A549 (cell line): ENCODE measurements around the gene PLEKHA7. TPM values are rescaled to one million over a fixed set of nuclear protein-coding genes. Genes with fewer than 3 reads are reported as not detected.

Experiments used
- ATAC-seq, 2 experiments: fragments of 200-7000 bp in 1 of 2; fragments of >200 bp in 1 of 2; cut with Nextera tagmentation in 1 of 2; cut with Tn5 transposase in 1 of 2; 3 replicates each; pipeline versions ENCODE4 v1.8.0 to v1.9.1; 2018 to 2020; ENCODE audit warnings: mild to moderate bottlenecking in 1 of 2, moderate library complexity in 1 of 2
- CTCF ChIA-PET: fragments of 300-600 bp; sonication (Branson Sonifier 250); formaldehyde crosslinking; extraction: SDS; loops from one replicate; lab custom pipeline; 2021; ENCODE audit warnings: antibody characterized with exemption, inconsistent platforms; lab: Yijun Ruan, JAX
- POLR2A ChIA-PET: fragments of 350-600 bp; formaldehyde crosslinking; extraction: SDS; loops from one replicate; lab custom pipeline; 2021; ENCODE audit warnings: antibody characterized with exemption, inconsistent platforms; lab: Yijun Ruan, JAX
- DNase-seq, 2 experiments: peaks; one replicate each; pipeline versions ENCODE4 v3.0.0 to v3.0.0-alpha.2; 2011 to 2016; ENCODE audit warnings: low read depth in 1 of 2, low spot score in 1 of 2
- FAIRE-seq: peaks from 2 replicates; lab custom pipeline; 2011; peaks lifted over from hg19 to GRCh38; lab: Jason Lieb, UNC
- H3K27ac ChIP-seq, 2 experiments: fragments of >200 bp; sonication (Bioruptor Twin); formaldehyde crosslinking; 3 replicates each; pipeline ENCODE4 v1.5.1; 2016 to 2017
- H3K4me1 ChIP-seq: fragments of >200 bp; sonication (Bioruptor Twin); formaldehyde crosslinking; 3 replicates; pipeline ENCODE4 v1.6.1; 2016
- H3K4me2 ChIP-seq: fragments of >200 bp; sonication (Bioruptor Twin); formaldehyde crosslinking; 3 replicates; pipeline ENCODE4 v1.6.1; 2016
- H3K4me3 ChIP-seq: fragments of >200 bp; sonication (Bioruptor Twin); formaldehyde crosslinking; 3 replicates; pipeline ENCODE4 v1.5.1; 2016
- H3K9me3 ChIP-seq: fragments of >200 bp; sonication (Bioruptor Twin); formaldehyde crosslinking; 3 replicates; pipeline ENCODE4 v1.6.1; 2016
- BHLHE40 ChIP-seq: IDR thresholded peaks from 2 replicates; pipeline ENCODE4 v1.6.1; 2012; ENCODE audit warnings: low read depth, low read length, inconsistent platforms
- CBX2 ChIP-seq: fragments of 200-600 bp; sonication (generic); IDR thresholded peaks from 2 replicates; pipeline ENCODE4 v1.6.1; 2016; ENCODE audit warnings: low read depth, mild to moderate bottlenecking, borderline replicate concordance
- CBX8 ChIP-seq: fragments of 200-600 bp; sonication (generic); IDR thresholded peaks from 2 replicates; pipeline ENCODE4 v1.6.1; 2016
- CHD2 ChIP-seq: fragments of 150-350 bp; IDR thresholded peaks from 2 replicates; pipeline ENCODE4 v1.6.1; 2014; ENCODE audit warnings: low read length; ENCODE audit not compliant: partially characterized antibody
- EHF ChIP-seq: fragments of 250-450 bp; sonication (Bioruptor Pico); IDR thresholded peaks from 2 replicates; pipeline ENCODE4 v1.5.0; 2020; ENCODE audit warnings: mild to moderate bottlenecking
- EHMT2 ChIP-seq: fragments of 200-600 bp; sonication (generic); IDR thresholded peaks from 2 replicates; pipeline ENCODE4 v1.6.1; 2016; ENCODE audit warnings: antibody characterized with exemption, low read depth, mild to moderate bottlenecking, moderate library complexity
- FOSB ChIP-seq: fragments of 250-450 bp; sonication (Bioruptor Pico); IDR thresholded peaks from 2 replicates; pipeline ENCODE4 v1.5.0; 2020; ENCODE audit warnings: mild to moderate bottlenecking, moderate library complexity
- FOSL2 ChIP-seq, 2 experiments: fragments of 450-650 bp in 1 of 2; fragments of >200 bp in 1 of 2; sonication (Bioruptor Twin) in 1 of 2; formaldehyde crosslinking; IDR thresholded peaks; 2 replicates each; pipeline versions ENCODE4 v1.5.0 to v1.6.1; 2016 to 2020; ENCODE audit warnings: mild to moderate bottlenecking in 1 of 2, moderate library complexity in 1 of 2
- FOXS1 ChIP-seq: fragments of 250-450 bp; sonication (Bioruptor Pico); IDR thresholded peaks from 2 replicates; pipeline ENCODE4 v1.5.0; 2020; ENCODE audit warnings: mild to moderate bottlenecking, moderate library complexity
- GATA3 ChIP-seq: IDR thresholded peaks from 2 replicates; pipeline ENCODE4 v1.6.1; 2012; ENCODE audit warnings: borderline replicate concordance
- HDAC2 ChIP-seq: fragments of 200-600 bp; sonication (generic); IDR thresholded peaks from 2 replicates; pipeline ENCODE4 v1.6.1; 2016
- HEYL ChIP-seq: fragments of 250-450 bp; sonication (Bioruptor Pico); IDR thresholded peaks from 2 replicates; pipeline ENCODE4 v1.8.0; 2021; ENCODE audit warnings: mild to moderate bottlenecking, moderate library complexity
- HOXA7 ChIP-seq: fragments of 250-450 bp; sonication (Bioruptor Pico); IDR thresholded peaks from 2 replicates; pipeline ENCODE4 v1.5.0; 2020; ENCODE audit warnings: mild to moderate bottlenecking, moderate library complexity
- HOXB13 ChIP-seq: fragments of 250-450 bp; sonication (Bioruptor Pico); IDR thresholded peaks from 2 replicates; pipeline ENCODE4 v1.5.0; 2020; ENCODE audit warnings: low read depth, mild to moderate bottlenecking, moderate library complexity
- JUN ChIP-seq, 2 experiments: fragments of >200 bp; sonication (Bioruptor Twin); formaldehyde crosslinking; IDR thresholded peaks; 2 replicates in 1 of 2; 3 replicates in 1 of 2; pipeline ENCODE4 v1.6.1; 2016 to 2017
- KDM1A ChIP-seq: fragments of 200-600 bp; sonication (generic); IDR thresholded peaks from 2 replicates; pipeline ENCODE4 v1.6.1; 2016; ENCODE audit warnings: low read depth, mild to moderate bottlenecking
- MAX ChIP-seq: IDR thresholded peaks from 2 replicates; pipeline ENCODE4 v1.6.1; 2012
- MAZ ChIP-seq: fragments of 150-350 bp; IDR thresholded peaks from 2 replicates; pipeline ENCODE4 v1.6.1; 2014; ENCODE audit warnings: antibody characterized with exemption, low read depth, low read length, borderline replicate concordance
- MYC ChIP-seq: IDR thresholded peaks from 2 replicates; pipeline ENCODE4 v1.6.1; 2012; ENCODE audit warnings: mild to moderate bottlenecking, inconsistent platforms, low read length, improper control_type of control experiment, borderline replicate concordance
- NFE2L2 ChIP-seq: fragments of 150-350 bp; conservative IDR thresholded peaks from 2 replicates; pipeline ENCODE4 v1.6.1; 2014; ENCODE audit warnings: low read length
- PHF8 ChIP-seq: fragments of 200-600 bp; sonication (generic); IDR thresholded peaks from 2 replicates; pipeline ENCODE4 v1.6.1; 2016; ENCODE audit warnings: low read depth, mild to moderate bottlenecking, antibody characterized with exemption, moderate library complexity, borderline replicate concordance
- POLR2AphosphoS2 ChIP-seq: conservative IDR thresholded peaks from 2 replicates; pipeline ENCODE4 v1.6.1; 2012; ENCODE audit warnings: low read length, improper control_type of control experiment, inconsistent platforms
- RAD21 ChIP-seq, 2 experiments: fragments of >200 bp in 1 of 2; sonication (Bioruptor Twin) in 1 of 2; formaldehyde crosslinking in 1 of 2; IDR thresholded peaks in 1 of 2; conservative IDR thresholded peaks in 1 of 2; 2 replicates in 1 of 2; 3 replicates in 1 of 2; pipeline ENCODE4 v1.6.1; 2012 to 2018; ENCODE audit warnings: inconsistent platforms in 1 of 2
- RARB ChIP-seq: fragments of 250-450 bp; sonication (Bioruptor Pico); IDR thresholded peaks from 2 replicates; pipeline ENCODE4 v1.8.0; 2021; ENCODE audit warnings: mild to moderate bottlenecking, moderate library complexity
- RCOR1 ChIP-seq: fragments of 150-350 bp; IDR thresholded peaks from 2 replicates; pipeline ENCODE4 v1.6.1; 2014; ENCODE audit warnings: antibody characterized with exemption, low read length, low read depth
- TP53 ChIP-seq: fragments of 250-450 bp; sonication (Bioruptor Pico); IDR thresholded peaks from 2 replicates; pipeline ENCODE4 v1.5.0; 2021; ENCODE audit warnings: mild to moderate bottlenecking, moderate library complexity
- ZC3H11A ChIP-seq: fragments of 450-650 bp; IDR thresholded peaks from 2 replicates; pipeline ENCODE4 v1.6.1; 2014; ENCODE audit warnings: antibody characterized with exemption, mild to moderate bottlenecking
- ZFP36 ChIP-seq: fragments of 450-650 bp; IDR thresholded peaks from 2 replicates; pipeline ENCODE4 v1.6.1; 2014; ENCODE audit warnings: borderline replicate concordance; ENCODE audit not compliant: partially characterized antibody
- ZNF302 ChIP-seq: fragments of 250-450 bp; sonication (Bioruptor Pico); IDR thresholded peaks from 2 replicates; pipeline ENCODE4 v1.9.0; 2021; ENCODE audit warnings: inconsistent platforms, mild to moderate bottlenecking, moderate library complexity
- ZSCAN20 ChIP-seq: fragments of 250-450 bp; sonication (Bioruptor Pico); IDR thresholded peaks from 2 replicates; pipeline ENCODE4 v1.8.0; 2022; ENCODE audit warnings: mild to moderate bottlenecking, moderate library complexity
- WGBS: methylation state at CpG from one replicate; pipeline ENCODE4 v1.1.6; 2017; ENCODE audit errors: missing lambda C conversion rate; 5-methylcytosine and 5-hydroxymethylcytosine counted together
- polyA plus RNA-seq, 4 experiments: library from polyadenylated mRNA; depleted of rRNA in 3 of 4; stranded (reverse); fragments of >200 nt; fragmentation: RNase III in 1 of 4; extraction: RNeasy Plus Mini Kit Qiagen cat#74134 plus additional on column Dnase treatment in 1 of 4; gene quantifications; 2 replicates in 3 of 4; 3 replicates in 1 of 4; pipeline ENCODE4 v1.2.3, GENCODE V29; 2011 to 2017
- TF ChIP-seq, protein P1 (sequence below): fragments of >200 bp; sonication (Bioruptor Twin); formaldehyde crosslinking; IDR thresholded peaks from 3 replicates; pipeline ENCODE4 v1.6.1; 2016
- TF ChIP-seq, protein P2 (sequence below): fragments of 250-450 bp; sonication (Bioruptor Pico); IDR thresholded peaks from 2 replicates; pipeline ENCODE4 v1.5.0; 2020; ENCODE audit warnings: low read depth, mild to moderate bottlenecking, moderate library complexity

The PLEKHA7 gene
- polyA plus RNA-seq, 2 of the 4 experiments (the other 2 are of a cell fraction) = 8.7 to 13.8 TPM

DNA sequence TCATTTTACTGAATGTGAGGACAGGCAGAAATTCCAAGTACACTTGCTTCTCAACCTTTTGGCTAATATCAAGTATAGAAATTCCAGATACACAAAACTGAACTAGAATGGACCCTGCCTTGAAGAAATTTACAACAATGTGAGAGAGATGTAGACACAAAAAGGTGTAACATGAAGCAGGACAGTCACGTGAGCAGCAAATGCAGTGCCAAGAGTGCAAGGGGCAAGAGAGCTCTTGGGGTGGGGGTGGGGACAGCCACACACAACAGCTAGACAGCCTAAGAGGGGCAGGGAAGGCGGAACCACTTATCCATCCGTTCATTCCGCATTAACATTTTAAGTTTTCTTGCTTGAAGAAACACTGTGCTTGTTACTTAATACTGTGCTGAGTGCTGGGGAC is 28.9 kb downstream of the PLEKHA7 start:
- no peak for DNase-seq
- 92% methylated on average over 4 of the region's 4 CpGs for WGBS
- ChIA-PET POLR2A (no interaction called here), CTCF (interaction anchor here (0.6 to 1.2 kb wide), 4 partner anchors 9 to 54 kb away, joined by 3 read pairs; no protein-coding TSS in a partner anchor)
- no peak for TF ChIP-seq FOSL2 (IDR thresholded peaks at IDR 0.05)
- TF ChIP-seq FOSL2 (CRISPR knock-in tag; IDR thresholded peaks at IDR 0.05) = no peak
- TF ChIP-seq POLR2AphosphoS2 = no peak
- TF ChIP-seq CHD2 = no peak
- no peak for TF ChIP-seq RAD21 (conservative IDR thresholded peaks at IDR 0.05 in 1 of 2, IDR thresholded peaks at IDR 0.05 in 1 of 2)
- TF ChIP-seq ZNF302 (CRISPR knock-in tag) = no peak
- no peak for TF ChIP-seq CBX8
- TF ChIP-seq GATA3 = no peak
- no peak for TF ChIP-seq HDAC2
- TF ChIP-seq HOXB13 (CRISPR knock-in tag) = no peak
- no peak for TF ChIP-seq CBX2
- TF ChIP-seq, protein P1, sequence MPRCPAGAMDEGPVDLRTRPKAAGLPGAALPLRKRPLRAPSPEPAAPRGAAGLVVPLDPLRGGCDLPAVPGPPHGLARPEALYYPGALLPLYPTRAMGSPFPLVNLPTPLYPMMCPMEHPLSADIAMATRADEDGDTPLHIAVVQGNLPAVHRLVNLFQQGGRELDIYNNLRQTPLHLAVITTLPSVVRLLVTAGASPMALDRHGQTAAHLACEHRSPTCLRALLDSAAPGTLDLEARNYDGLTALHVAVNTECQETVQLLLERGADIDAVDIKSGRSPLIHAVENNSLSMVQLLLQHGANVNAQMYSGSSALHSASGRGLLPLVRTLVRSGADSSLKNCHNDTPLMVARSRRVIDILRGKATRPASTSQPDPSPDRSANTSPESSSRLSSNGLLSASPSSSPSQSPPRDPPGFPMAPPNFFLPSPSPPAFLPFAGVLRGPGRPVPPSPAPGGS = no peak
- TF ChIP-seq FOXS1 (CRISPR knock-in tag) = no peak
- TF ChIP-seq RCOR1 = no peak
- TF ChIP-seq JUN (IDR thresholded peaks at IDR 0.05) = no peak
- TF ChIP-seq MAX = no peak
- TF ChIP-seq NFE2L2 = no peak
- H3K9me3 ChIP-seq = no peaks in the 10 kb centered on the region
- no peak overlapping the region for H3K4me3 ChIP-seq
- H3K4me1 ChIP-seq = peaks cover 26% of the 10 kb centered on the region
- no peak for ATAC-seq
- no peak overlapping the region for H3K27ac ChIP-seq
- FAIRE-seq = no peak
- H3K4me2 ChIP-seq = no peak overlapping the region

DNA sequence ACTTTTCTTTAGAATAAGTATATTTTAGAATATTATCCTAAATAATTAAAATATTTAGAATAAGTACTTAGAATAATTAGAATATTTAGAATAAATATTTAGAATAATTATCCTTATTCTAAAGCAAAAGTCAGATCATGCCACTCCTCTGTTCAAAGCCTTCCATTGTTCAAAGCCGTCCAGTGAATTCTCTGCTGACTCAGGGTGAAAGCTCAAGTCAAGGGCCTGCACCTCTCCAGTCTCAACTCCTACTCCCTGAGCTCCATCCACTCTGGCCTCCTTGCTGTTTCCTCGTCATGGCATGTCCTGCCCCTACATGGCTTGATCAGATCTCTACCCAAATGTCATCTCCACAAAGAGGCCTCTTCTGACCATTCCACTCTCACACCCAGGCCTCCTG is 30.0 kb downstream of the PLEKHA7 start:
- H3K27ac ChIP-seq = no peak overlapping the region
- 90% methylated on average over 2 of the region's 2 CpGs for WGBS
- CTCF ChIA-PET = interaction anchor here (0.9 to 1.9 kb wide), 2 partner anchors 8 to 164 kb away, joined by 3 to 5 read pairs; no protein-coding TSS in a partner anchor
- POLR2A ChIA-PET = no interaction called here
- H3K4me3 ChIP-seq = no peak overlapping the region
- FAIRE-seq = no peak
- no peak overlapping the region for H3K4me2 ChIP-seq
- peaks cover 28% of the 10 kb centered on the region for H3K4me1 ChIP-seq
- TF ChIP-seq PHF8 (no peak), EHF (no peak), MAZ (no peak), HOXA7 (CRISPR knock-in tag) (no peak), FOSL2 (IDR thresholded peaks at IDR 0.05) (no peak), FOSL2 (CRISPR knock-in tag; IDR thresholded peaks at IDR 0.05) (no peak), RARB (no peak), ZNF302 (CRISPR knock-in tag) (no peak), BHLHE40 (no peak), ZSCAN20 (CRISPR knock-in tag) (no peak)
- H3K9me3 ChIP-seq = no peaks in the 10 kb centered on the region
- ATAC-seq = no peak
- no peak for DNase-seq

GRCh38 chr11:16982809-16983208 is 31.4 kb downstream of the PLEKHA7 start:
- TF ChIP-seq CHD2 (no peak), HEYL (CRISPR knock-in tag) (no peak), ZFP36 (no peak), TP53 (CRISPR knock-in tag) (no peak), MYC (no peak), RAD21 (conservative IDR thresholded peaks at IDR 0.05 in 1 of 2, IDR thresholded peaks at IDR 0.05 in 1 of 2) (no peak), EHMT2 (no peak), ZC3H11A (no peak), FOSB (CRISPR knock-in tag) (no peak), KDM1A (no peak)
- TF ChIP-seq, protein P2, sequence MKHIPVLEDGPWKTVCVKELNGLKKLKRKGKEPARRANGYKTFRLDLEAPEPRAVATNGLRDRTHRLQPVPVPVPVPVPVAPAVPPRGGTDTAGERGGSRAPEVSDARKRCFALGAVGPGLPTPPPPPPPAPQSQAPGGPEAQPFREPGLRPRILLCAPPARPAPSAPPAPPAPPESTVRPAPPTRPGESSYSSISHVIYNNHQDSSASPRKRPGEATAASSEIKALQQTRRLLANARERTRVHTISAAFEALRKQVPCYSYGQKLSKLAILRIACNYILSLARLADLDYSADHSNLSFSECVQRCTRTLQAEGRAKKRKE = no peak
- TF ChIP-seq, all 56 proteins: peak for 0
- DNase-seq (no peak), FAIRE-seq (no peak), ATAC-seq (peak; percentile 10 to 20; a peak in 3 of 6 replicates)
- ChIA-PET CTCF (interaction anchor here (0.8 to 1.6 kb wide), 4 partner anchors 14 to 195 kb away, joined by 3 to 7 read pairs (median 4); no protein-coding TSS in a partner anchor), POLR2A (no interaction called here)
- no peak overlapping the region for H3K4me3 ChIP-seq
- H3K27ac ChIP-seq = no peak overlapping the region
- H3K4me1 ChIP-seq = peaks cover 25% of the 10 kb centered on the region
- H3K4me2 ChIP-seq = no peak overlapping the region
- 87% methylated on average over 1 of the region's 1 CpG for WGBS
- H3K9me3 ChIP-seq = no peaks in the 10 kb centered on the region
